Panc1 (cell line): ENCODE results near the gene MIOS. TPM values are rescaled to one million over a fixed set of nuclear protein-coding genes. Genes with fewer than 3 reads are reported as not detected.

ENCODE experiments used
- ATAC-seq: fragments of 200-7000 bp; cut with Tn5 transposase; 2 replicates; pipeline ENCODE4 v1.9.1; 2020; ENCODE audit warnings: mild to moderate bottlenecking, moderate library complexity
- BruUV-seq: library from RNA; stranded (reverse); fragments of 400-500 nt; replicated peaks from 2 replicates; lab custom pipeline; 2021; lab: Mats Ljungman, UMichigan
- CTCF ChIA-PET: fragments of 300-600 bp; sonication (Branson Sonifier 250); formaldehyde crosslinking; loops from one replicate; lab custom pipeline; 2022; ENCODE audit warnings: antibody characterized with exemption; lab: Charles Lee
- POLR2A ChIA-PET: fragments of 300-600 bp; sonication (Branson Sonifier 250); formaldehyde crosslinking; loops from one replicate; lab custom pipeline; 2022; ENCODE audit warnings: antibody characterized with exemption; lab: Charles Lee
- DNase-seq: peaks from one replicate; pipeline ENCODE4 v3.0.0-alpha.2; 2010; ENCODE audit warnings: low read depth, low spot score
- H3K27ac ChIP-seq: 2 replicates; pipeline ENCODE4 v1.5.1; 2011; ENCODE audit warnings: mild to moderate bottlenecking, low read length, inconsistent platforms
- H3K27me3 ChIP-seq: fragments of 200-500 bp; sonication (Bioruptor generic); 2 replicates; pipeline ENCODE4 v1.6.0; 2014; ENCODE audit warnings: low read length, inconsistent platforms; ENCODE audit not compliant: control insufficient read depth, insufficient read depth
- H3K36me3 ChIP-seq: fragments of 200-500 bp; sonication (Bioruptor generic); 2 replicates; pipeline ENCODE4 v1.5.1; 2014; ENCODE audit warnings: inconsistent platforms, mild to moderate bottlenecking, low read length, moderate library complexity; ENCODE audit not compliant: control insufficient read depth, insufficient read depth
- H3K4me1 ChIP-seq: 2 replicates; pipeline ENCODE4 v1.5.1; 2011; ENCODE audit warnings: inconsistent platforms, mild to moderate bottlenecking, low read length, moderate library complexity; ENCODE audit not compliant: control insufficient read depth, insufficient read depth
- H3K4me3 ChIP-seq, 2 experiments: 2 replicates each; pipeline ENCODE4 v1.5.1; 2011 to 2012; ENCODE audit warnings: low read depth in 2 of 2, low read length in 2 of 2, mild to moderate bottlenecking in 2 of 2, inconsistent platforms in 1 of 2, moderate library complexity in 1 of 2
- H3K9me3 ChIP-seq: fragments of 200-500 bp; sonication (Bioruptor generic); 2 replicates; pipeline ENCODE4 v1.5.1; 2014; ENCODE audit warnings: low read depth, mild to moderate bottlenecking, inconsistent platforms, low read length, moderate library complexity; ENCODE audit not compliant: control insufficient read depth, insufficient read depth
- POLR2AphosphoS5 ChIP-seq: IDR thresholded peaks from 2 replicates; pipeline ENCODE4 v1.6.1; 2012; ENCODE audit warnings: mild to moderate bottlenecking, low read depth, low read length, moderate library complexity
- SIN3A ChIP-seq: IDR thresholded peaks from 2 replicates; pipeline ENCODE4 v1.6.1; 2012; ENCODE audit warnings: low read depth, mild to moderate bottlenecking, low read length, moderate library complexity, borderline replicate concordance; ENCODE audit not compliant: insufficient read depth
- TCF7L2 ChIP-seq: IDR thresholded peaks from 2 replicates; pipeline ENCODE4 v1.6.1; 2011; ENCODE audit warnings: mild to moderate bottlenecking, low read depth, low read length, inconsistent platforms
- in situ Hi-C: cut with HindIII; loops from 2 replicates; pipeline ENCODE4 v1.10.0; 2016; ENCODE audit warnings: low sequenced_read_pairs, low pct_unique_long_range_greater_than_20kb
- intact Hi-C: fragments of 100-400 bp; cut with micrococcal nuclease; formaldehyde crosslinking; loops from one replicate; pipeline ENCODE4 v1.10.0; 2022; ENCODE audit not compliant: unreplicated experiment
- total RNA-seq: library from RNA; stranded (reverse); gene quantifications from one replicate; pipeline ENCODE4 v1.2.1, GENCODE V29; 2021; ENCODE audit not compliant: unreplicated experiment
- TF ChIP-seq, protein P1 (sequence below): fragments of 450-650 bp; IDR thresholded peaks from 2 replicates; pipeline ENCODE4 v1.5.1; 2017; ENCODE audit warnings: mild to moderate bottlenecking
- TF ChIP-seq, protein P2 (sequence below), 2 experiments: IDR thresholded peaks; 2 replicates each; pipeline ENCODE4 v1.6.1; 2011 to 2012; ENCODE audit warnings: low read depth in 2 of 2, control low read depth in 1 of 2, low read length in 1 of 2, mild to moderate bottlenecking in 1 of 2, moderate library complexity in 1 of 2; ENCODE audit not compliant: insufficient read depth in 1 of 2

The MIOS gene
- total RNA-seq, 1 experiment from 2014 or later: 40.8 TPM

DNA sequence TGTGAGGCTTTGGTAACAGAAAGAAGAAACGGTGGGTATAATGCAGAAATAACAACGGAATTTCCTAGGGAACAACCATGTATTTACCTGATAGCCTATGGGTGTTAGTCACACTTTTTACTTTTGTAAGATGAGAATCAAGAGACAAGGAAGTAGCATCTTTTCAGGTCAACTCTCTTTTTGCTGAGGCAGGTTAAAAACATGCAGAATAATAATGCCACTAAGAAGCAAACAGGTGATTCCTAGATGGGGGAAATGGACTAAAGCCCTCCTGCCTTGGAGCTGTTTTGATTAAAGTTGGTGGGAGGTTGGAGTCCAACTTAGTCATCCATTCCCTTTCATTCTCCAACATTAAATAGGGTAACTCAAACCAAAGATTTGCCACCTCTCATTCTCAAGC lies 29.0 kb upstream of the MIOS start:
- Histone ChIP-seq H3K36me3 (no peaks in the 10 kb centered on the region), H3K27me3 (peaks cover 27% of the 10 kb centered on the region), H3K4me3 (no peak overlapping the region), H3K9me3 (no peaks in the 10 kb centered on the region), H3K27ac (no peak overlapping the region), H3K4me1 (no peaks in the 10 kb centered on the region)
- TF ChIP-seq, protein P1, sequence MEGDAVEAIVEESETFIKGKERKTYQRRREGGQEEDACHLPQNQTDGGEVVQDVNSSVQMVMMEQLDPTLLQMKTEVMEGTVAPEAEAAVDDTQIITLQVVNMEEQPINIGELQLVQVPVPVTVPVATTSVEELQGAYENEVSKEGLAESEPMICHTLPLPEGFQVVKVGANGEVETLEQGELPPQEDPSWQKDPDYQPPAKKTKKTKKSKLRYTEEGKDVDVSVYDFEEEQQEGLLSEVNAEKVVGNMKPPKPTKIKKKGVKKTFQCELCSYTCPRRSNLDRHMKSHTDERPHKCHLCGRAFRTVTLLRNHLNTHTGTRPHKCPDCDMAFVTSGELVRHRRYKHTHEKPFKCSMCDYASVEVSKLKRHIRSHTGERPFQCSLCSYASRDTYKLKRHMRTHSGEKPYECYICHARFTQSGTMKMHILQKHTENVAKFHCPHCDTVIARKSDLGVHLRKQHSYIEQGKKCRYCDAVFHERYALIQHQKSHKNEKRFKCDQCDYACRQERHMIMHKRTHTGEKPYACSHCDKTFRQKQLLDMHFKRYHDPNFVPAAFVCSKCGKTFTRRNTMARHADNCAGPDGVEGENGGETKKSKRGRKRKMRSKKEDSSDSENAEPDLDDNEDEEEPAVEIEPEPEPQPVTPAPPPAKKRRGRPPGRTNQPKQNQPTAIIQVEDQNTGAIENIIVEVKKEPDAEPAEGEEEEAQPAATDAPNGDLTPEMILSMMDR: no peak
- TF ChIP-seq SIN3A: no peak
- TF ChIP-seq POLR2AphosphoS5: no peak
- TF ChIP-seq TCF7L2: no peak
- TF ChIP-seq, protein P2, sequence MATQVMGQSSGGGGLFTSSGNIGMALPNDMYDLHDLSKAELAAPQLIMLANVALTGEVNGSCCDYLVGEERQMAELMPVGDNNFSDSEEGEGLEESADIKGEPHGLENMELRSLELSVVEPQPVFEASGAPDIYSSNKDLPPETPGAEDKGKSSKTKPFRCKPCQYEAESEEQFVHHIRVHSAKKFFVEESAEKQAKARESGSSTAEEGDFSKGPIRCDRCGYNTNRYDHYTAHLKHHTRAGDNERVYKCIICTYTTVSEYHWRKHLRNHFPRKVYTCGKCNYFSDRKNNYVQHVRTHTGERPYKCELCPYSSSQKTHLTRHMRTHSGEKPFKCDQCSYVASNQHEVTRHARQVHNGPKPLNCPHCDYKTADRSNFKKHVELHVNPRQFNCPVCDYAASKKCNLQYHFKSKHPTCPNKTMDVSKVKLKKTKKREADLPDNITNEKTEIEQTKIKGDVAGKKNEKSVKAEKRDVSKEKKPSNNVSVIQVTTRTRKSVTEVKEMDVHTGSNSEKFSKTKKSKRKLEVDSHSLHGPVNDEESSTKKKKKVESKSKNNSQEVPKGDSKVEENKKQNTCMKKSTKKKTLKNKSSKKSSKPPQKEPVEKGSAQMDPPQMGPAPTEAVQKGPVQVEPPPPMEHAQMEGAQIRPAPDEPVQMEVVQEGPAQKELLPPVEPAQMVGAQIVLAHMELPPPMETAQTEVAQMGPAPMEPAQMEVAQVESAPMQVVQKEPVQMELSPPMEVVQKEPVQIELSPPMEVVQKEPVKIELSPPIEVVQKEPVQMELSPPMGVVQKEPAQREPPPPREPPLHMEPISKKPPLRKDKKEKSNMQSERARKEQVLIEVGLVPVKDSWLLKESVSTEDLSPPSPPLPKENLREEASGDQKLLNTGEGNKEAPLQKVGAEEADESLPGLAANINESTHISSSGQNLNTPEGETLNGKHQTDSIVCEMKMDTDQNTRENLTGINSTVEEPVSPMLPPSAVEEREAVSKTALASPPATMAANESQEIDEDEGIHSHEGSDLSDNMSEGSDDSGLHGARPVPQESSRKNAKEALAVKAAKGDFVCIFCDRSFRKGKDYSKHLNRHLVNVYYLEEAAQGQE (IDR thresholded peaks at IDR 0.05; ENCODE audit: insufficient read depth in 1 of 2, low read depth in 2 of 2, low read length in 1 of 2): no peak
- DNase-seq (no peak), ATAC-seq (no peak)
- ChIA-PET POLR2A (no interaction called here), CTCF (no interaction called here)
- BruUV-seq: no TSS peak
- in situ Hi-C loops: no loop called here
- intact Hi-C loops: loop anchor here (10.0 kb wide), 1 partner anchor 563 kb away; no protein-coding TSS in a partner anchor

DNA sequence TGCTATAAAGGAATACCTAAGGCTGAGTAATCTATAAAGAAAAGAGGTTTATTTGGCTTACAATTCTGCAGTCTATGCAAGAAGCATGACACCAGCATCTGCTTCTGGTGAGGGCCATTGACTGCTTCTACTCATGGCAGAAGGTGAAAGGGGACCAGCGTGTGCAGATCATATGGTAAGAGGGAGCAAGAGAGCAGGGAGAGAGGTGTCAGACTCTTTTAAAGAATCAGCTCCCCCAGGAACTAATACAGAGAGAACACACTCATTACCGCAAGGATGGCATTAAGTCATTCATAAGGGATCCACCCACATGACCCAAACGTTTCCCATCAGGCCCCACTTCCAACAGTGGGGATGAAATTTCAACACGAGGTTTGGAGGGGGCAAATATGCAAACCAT lies 27.5 kb upstream of the MIOS start:
- no peak overlapping the region for H3K4me3 ChIP-seq
- in situ Hi-C loops: no loop called here
- TF ChIP-seq TCF7L2 (no peak), SIN3A (no peak), POLR2AphosphoS5 (no peak)
- TF ChIP-seq, protein P2 (IDR thresholded peaks at IDR 0.05; ENCODE audit: insufficient read depth in 1 of 2, low read depth in 2 of 2, low read length in 1 of 2): no peak
- TF ChIP-seq, protein P1: no peak
- no peaks in the 10 kb centered on the region for H3K9me3 ChIP-seq
- H3K4me1 ChIP-seq: no peaks in the 10 kb centered on the region
- ChIA-PET CTCF (no interaction called here), POLR2A (no interaction called here)
- peaks cover 26% of the 10 kb centered on the region for H3K27me3 ChIP-seq
- intact Hi-C loops: loop anchor here (10.0 kb wide), 1 partner anchor 564 kb away; no protein-coding TSS in a partner anchor
- ATAC-seq: no peak; the same call in 1 of the 2 replicates
- no peaks in the 10 kb centered on the region for H3K36me3 ChIP-seq
- no TSS peak for BruUV-seq
- no peak for DNase-seq
- H3K27ac ChIP-seq: no peak overlapping the region
